ENCODE measurements around the gene GFOD2.
"Not testable (repeated sequence)": the region's sequence is repeated elsewhere in the genome, so short reads cannot be mapped to it uniquely, and the experiment has no call there.

Gene GFOD2

DNA sequence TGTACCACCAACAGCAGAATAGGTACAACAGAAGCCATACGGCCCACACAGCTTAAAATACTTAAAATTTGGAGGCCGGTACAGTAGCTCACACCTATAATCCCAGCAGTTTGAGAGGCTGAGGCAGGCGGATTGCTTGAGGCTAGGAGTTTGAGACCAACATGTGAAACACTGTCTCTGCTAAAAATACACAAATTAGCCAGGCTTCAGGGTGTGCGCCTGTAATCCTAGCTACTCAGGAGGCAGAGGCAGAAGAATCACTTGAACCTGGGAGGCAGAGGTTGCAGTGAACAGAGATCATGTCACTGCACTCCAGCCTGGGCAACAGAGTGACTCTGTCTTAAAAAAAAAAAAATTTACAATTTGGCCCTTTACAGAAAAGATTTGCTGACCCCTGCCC lies 17.0 kb downstream of the GFOD2 start:
- no peak for DNase-seq (ENCODE audit: low spot score)

DNA sequence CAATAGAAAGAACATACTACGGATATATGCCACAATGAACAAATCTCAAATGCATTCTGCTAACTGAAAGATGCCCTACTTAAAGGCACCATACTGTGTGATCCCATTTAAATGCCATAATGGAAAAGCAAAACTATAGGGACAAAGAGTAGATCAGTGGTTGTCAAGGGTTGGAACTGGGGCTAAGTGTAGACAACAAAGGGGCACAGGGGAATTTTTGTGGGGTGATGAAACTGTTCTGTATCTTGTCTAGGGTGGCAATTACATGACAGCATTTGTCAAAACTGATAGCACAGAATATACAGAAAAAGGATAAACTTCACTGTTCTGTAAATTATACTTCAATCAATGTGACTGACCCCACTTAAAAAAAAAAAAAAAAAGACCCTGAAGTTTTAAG lies 17.7 kb downstream of the GFOD2 start:
- no peak for DNase-seq (ENCODE audit: low spot score)

DNA sequence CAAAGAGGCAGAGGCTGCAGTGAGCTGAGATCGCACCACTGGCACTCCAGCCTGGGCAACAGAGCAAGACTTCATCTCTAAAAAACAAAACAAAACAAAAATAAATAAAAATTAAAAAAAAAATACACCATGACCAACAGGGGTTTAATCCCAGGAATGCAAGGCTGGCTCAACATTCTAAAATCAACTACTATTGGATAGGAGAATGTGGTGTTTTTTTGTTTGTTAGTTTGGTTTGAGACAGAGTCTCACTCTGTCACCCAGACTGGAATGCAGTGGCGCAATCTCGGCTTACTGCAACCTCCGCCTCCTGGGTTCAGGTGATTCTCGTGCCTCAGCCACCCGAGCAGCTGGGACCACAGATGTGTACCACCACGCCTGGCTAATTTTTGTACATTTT lies 19.9 kb downstream of the GFOD2 start:
- no peak for DNase-seq (ENCODE audit: low spot score)

DNA sequence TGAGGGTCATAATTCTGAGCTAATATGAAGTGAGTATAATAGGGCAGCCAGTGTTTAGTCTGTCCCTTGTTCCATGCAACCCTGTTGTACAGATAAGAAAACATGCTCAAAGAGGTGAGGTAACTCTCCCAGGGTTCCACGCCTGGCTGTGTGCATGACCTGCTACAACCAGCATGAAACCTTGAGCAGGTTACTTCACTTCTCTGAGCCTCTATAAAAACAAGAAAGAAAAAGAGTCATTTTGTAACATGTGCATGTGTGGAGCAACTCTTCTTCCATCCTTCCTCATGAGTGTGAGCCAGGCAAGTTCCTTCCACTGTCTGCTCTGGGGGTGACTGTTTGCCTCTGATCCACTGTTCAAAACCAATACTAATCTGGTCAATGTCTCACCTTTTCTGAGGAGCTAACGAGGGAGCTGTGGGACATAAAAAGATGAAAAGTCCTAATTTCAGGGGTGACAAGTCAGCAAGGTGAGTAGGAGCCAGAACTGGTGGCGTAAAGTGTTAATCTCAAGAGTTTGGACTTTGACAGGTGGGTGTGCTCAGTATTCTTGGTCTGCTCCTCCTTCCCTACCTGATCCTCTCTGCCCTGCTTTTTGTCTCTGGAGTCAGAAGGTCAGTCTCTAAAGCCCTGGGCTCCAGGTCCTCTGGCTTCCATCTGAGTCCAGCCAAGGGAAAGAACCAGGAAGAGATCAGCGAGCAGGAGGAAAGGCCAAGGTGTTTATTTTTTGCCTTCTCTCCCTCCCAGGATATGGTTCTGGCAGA lies 21.5 kb downstream of the GFOD2 start:
- no peak for DNase-seq (ENCODE audit: low spot score)

DNA sequence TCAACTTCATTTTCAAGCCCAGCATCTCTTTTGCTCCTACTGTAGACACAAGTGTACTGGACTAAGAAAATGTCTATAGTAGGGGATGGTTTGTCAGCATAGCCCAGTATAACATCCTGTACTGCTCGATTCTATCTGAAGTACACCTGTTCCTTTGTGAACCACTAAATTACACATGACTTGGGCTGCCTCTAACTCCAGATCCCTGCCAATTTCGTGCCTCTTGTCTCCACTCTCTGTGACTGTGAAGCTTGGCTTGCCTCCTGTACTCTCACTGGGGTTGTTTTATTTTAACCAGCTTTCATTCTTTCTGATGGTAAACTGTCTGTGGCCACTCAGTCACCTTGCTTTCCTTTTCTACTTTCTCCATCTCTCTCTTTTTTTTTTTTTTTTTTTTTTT lies 24.5 kb downstream of the GFOD2 start:
- no peak for DNase-seq (ENCODE audit: low spot score)

DNA sequence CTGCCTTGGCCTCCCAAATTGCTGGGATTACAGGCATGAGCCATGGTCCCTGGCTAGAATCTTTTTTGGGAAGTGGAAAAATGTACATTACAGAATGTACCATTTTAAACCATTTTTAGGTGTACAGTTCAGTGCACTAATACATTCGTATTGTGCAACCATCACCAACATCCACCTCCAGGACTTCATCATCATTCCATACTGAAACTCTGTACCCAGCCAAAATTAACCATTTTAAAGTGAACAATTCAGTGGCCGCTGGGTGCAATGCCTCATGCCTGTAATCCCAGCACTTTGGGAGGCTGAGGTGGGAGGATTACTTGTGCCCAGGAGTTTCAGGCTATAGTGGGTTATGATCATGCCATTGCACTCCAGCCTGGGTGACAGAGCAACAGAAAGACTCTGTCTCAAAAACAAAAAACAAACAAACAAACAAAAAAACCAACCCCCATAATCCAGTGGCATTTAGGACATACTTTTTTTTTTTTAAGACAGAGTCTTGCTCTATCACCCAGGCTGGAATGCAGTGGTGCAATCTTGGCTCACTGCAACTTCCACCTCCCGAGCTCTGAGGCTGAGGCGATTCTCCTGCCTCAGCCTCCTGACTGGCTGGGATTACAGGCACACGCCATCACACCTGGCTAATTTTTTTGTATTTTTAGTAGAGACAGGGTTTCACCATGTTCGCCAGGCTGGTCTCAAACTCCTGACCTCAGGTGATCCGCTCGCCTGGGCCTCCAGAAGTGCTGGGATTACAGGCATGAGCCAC lies 25.4 kb downstream of the GFOD2 start:
- DNase-seq (ENCODE audit: low spot score) = not testable (repeated sequence)

DNA sequence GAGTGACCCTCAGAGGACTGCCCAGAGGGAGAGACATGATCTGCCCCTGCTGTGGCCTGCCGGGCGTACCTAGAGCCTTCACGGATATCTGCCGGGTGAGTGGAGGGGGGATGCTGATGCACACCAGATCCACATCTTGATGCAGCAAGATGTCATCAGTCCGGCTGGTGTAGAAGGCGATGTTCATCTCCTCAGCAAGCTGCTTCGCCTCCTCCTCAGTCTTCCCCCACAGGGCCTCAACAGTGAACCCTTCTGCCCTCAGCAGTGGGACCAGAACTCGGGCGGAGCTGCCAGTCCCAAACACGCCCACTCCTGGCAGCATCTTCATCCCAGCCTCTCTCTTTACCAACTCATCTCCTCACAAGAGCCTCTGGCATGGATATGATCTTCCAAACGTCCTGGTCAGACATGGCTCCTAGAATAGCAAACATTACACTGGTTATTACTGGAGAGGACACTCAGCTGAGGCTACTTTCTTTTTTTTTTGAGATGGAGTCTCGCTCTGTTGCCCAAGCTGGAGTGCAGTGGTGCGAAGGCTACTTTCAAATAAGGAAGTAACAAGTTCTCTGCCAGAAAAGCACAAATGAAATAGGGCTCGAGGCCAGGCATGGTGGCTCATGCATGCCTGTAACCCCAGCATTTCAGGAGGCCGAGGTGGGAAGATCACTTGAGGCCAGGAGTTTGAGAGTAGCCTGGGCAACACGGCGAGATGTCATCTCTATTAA lies 33.6 kb downstream of the GFOD2 start:
- DNase-seq (ENCODE audit: low spot score) = no peak

DNA sequence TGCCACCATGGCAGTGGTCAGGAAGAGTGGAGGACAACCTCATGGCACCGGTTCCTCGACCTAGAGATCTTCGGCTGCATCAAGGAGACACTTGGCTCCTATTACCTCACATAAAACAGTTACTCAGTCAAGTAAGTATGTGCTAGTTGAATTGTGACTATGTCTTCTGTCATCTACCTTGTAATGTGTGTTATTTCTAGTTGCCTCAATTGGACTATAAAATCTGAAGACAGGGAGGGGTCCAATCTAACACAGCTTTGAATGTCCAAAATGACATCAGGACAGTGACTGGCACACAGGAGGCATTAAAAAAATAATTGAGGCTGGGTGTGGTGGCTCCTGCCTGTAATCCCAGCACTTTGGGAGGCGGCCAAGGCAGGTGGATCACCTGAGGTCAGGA lies 35.3 kb downstream of the GFOD2 start:
- DNase-seq (ENCODE audit: low spot score) = no peak

DNA sequence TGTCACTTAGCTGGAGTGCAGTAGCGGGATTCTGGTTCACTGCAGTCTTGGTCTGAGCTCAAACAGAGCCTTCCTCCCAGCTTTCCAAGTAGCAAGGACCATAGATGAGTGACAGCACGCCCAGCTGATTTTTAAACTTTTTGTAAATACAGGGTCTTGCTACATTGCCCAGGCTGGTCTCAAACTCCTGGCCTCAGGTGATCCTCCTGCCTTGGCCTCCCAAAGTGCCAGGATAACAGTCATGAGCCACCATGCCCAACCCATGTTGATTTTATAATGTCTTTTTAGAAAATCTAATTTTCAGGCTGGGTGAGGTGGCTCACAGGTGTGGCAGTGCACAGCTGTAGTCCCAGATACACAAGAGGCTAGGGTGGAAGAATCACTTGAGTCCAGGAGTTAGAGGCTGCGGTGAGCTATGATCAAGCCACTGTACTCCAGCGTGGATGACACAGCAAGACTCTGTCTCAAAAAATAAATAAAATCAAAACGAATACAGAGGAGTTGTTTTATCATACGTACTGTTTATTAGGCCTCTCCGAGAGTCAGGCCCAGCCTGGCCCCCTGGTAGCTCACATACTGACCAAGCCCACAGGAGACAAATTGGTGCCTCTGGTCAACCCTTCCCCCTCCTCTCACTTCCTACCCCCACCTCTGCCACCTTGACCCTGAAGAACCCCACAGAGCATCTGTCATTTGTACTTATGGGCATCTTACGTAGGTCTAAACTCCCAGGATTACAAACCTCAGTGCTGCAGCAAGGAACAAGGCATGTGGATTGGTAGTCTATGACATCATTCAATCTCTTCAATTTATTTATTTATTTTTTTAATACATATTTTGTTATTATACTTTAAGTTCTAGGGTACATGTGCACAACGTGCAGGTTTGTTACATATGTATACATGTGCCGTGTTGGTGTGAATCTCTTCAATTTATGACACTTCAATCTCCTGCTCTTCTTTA lies 38.9 kb downstream of the GFOD2 start:
- DNase-seq (ENCODE audit: low spot score) = no peak

DNA sequence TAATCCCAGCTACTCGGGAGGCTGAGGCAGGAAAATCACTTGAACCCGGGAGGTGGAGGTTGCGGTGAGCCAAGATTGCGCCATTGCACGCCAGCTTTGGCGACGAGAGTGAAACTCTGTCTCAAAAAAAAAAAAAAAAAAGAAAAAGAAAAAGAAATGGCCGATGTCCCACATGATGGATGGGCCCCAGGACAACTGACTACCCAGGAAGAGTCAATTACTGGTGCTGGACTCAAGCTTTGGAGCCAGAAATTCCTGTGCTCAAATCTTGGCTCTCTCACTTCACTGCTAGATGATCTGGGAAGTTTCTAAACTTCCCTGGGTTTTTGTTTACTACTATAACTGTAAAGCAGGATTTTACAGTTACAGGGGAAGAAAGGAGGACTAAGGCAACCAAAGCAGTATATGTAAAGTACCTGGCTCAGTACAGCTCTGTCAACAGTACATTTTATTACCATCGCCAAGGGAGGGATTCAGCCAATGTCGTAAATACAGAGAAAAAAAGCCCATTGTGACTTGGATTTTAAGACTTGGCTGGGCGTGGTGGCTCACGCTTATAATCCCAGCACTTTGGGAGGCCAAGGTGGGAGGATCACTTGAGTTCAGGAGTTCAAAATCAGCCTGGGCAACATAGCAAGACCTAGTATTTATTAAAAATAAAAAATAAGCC lies 40.6 kb downstream of the GFOD2 start:
- no peak for DNase-seq (ENCODE audit: low spot score)

DNA sequence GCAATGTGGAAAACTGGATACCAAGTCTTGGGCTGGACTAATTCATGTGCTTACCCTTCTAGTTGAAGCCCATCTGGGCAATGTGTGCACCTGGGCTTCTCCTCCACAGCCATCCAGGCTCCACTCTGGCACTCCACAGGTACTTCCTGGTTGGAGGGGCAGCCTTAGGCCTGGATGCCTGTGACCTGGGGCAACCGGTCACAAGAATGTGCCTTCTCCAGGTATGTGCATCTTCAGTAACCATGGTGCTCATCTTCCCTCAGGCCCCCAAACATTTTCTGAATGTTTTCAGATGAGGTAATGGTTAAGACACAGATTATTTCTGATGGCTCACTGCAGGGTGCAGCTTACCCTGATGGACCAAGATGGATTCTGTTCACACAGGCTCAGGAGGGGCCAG lies 41.4 kb downstream of the GFOD2 start:
- no peak for DNase-seq (ENCODE audit: low spot score)

DNA sequence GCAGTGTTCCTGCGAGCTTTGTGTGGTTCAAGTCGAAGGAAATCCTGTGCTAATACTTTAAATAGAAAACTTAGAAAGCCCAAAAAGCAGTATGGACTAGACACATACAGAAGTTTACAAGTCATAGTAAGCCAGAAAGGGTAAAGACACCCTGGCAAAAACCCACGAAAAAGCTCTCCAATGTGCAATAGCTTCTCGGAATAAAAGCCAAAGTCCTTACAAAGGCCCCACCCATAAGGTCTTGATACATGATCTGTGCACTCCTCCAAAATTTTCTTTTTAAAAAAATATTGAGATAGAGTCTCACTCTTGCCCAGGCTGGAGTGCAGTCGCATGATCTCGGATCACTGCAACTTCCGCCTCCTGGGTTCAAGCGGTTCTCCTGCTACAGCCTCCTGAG lies 42.2 kb downstream of the GFOD2 start:
- no peak for DNase-seq (ENCODE audit: low spot score)

DNA sequence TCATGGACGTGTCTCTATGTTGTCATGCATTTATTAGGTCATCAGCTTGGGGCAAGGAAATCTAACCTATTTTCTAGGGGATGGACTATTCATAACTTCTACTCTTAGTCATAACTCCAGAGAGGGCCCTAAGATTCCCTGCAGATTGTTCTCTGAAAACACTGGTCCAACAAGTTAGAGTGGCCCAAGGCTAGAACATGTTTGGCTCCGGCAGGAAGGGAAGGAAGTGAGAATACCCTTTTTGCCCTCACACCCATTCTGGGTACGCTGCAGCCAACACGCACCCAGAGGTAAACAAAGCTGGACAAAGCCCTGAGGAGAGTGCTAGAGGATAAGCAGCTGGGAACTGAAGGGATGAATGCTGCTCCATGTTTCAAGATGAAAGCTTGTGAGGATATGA lies 42.6 kb downstream of the GFOD2 start:
- no peak for DNase-seq (ENCODE audit: low spot score)

DNA sequence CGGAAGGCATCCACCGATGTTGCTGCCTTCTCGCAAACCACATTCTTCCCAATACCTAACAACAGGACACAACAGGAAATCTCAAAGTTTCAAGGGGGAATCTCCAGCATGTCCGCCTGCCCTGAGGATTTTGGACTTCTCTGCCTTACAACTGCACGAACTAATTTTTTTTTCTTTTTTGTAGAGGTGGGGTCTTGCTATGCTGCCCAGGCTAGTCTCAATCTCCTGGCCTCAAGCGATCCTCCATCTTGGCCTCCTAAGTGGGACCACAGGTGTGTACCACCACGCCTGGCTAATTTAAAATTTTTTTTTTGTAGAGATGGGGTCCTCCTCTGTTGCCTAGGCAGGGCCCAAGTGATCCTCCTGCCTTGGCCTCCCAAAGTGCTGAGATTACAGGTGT lies 43.1 kb downstream of the GFOD2 start:
- no peak for DNase-seq (ENCODE audit: low spot score)

DNA sequence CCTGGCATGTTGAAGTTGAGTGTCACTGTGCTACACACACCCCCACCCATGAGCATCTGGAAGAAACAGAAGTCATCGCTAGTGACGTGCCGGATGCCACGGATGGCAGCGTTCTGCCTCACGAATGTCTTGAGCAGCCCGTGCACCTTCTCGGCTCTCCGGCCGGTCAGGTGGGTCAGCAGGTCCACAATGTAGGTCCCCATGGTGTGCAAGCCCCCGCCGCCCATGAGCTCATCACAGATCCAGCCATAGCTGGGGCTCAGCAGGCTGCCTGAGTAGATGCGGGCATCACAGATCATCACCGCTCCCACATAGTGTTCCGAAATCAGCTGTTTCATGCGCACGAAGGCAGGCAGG lies 43.6 kb downstream of the GFOD2 start:
- DNase-seq (ENCODE audit: low spot score) = no peak

DNA sequence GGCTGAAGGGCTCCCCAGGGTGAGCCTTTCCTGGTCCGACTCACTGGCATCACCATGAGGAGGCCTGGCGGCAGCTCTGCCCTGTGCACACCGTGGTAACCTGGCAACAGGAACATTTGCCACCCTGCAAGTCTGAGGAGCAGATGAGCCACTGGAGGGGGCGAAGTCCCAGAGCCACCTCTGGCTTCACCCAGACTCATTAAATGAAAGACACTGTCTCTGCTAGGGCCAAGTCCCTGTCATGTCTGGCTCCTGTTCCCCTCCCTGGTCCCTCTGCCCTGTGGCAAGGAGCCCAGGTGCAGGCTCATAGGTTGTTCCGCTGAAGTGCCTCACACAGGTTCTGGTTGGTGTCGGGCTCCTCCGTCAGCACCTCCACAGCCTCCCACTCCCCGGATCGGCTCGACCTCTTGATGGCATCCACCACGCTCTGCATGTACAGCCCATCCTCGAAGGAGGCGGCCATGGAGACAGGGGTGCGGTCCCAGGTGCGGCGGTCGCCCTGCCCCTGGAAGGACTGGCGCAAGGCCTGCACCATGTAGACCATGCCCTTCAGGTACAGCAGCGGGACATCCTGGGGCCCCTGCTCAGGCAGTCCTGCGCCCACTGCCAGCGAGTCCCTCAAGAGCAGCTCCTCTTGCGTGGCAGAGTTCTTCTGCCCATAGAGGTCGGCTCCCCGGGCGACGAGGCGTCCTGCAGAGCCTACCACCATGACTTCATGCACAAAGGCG lies 44.1 kb downstream of the GFOD2 start:
- DNase-seq (ENCODE audit: low spot score) = no peak

DNA sequence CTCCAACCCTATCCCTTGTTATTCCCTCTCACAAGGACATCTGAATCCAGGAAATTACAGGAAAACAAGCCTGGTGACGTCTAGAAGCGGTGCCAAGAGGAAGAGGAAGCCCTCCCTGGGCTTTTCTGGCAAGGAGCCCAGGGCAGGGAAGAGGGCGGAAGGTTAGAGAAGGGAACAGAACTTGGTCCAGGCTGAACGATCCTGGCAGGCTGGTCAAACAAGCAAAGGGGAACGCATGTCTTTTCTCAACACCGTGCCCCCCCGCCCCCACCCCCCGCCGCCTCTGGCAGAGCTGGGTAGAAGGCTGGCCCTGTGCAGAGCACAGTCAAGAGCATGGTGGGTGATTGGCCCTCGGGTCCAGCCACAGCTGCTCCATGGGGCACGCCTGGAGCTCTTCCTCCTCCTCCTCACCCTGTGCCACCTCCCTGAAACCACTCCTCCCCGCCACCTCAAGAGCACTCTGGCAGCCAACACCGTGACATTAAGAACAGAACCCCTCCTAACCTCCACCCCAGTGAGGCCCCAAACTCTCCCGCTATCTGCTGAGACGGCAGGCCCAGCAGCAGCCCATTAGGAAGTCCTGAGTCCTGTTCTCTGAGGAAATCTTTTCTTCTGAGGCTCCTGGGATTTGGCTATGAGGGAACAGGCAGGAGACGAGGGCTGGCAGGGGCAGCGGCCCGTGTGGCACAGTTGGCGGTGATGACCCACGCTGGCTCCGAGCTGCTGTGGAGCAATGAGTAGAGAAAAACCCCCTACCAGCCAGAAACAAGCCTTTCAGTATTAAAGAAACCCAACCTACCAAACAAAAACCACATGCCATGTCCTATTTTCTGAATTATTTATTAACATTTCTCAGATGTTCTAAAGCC lies 45.2 kb downstream of the GFOD2 start:
- DNase-seq (ENCODE audit: low spot score) = peak; percentile 68

DNA sequence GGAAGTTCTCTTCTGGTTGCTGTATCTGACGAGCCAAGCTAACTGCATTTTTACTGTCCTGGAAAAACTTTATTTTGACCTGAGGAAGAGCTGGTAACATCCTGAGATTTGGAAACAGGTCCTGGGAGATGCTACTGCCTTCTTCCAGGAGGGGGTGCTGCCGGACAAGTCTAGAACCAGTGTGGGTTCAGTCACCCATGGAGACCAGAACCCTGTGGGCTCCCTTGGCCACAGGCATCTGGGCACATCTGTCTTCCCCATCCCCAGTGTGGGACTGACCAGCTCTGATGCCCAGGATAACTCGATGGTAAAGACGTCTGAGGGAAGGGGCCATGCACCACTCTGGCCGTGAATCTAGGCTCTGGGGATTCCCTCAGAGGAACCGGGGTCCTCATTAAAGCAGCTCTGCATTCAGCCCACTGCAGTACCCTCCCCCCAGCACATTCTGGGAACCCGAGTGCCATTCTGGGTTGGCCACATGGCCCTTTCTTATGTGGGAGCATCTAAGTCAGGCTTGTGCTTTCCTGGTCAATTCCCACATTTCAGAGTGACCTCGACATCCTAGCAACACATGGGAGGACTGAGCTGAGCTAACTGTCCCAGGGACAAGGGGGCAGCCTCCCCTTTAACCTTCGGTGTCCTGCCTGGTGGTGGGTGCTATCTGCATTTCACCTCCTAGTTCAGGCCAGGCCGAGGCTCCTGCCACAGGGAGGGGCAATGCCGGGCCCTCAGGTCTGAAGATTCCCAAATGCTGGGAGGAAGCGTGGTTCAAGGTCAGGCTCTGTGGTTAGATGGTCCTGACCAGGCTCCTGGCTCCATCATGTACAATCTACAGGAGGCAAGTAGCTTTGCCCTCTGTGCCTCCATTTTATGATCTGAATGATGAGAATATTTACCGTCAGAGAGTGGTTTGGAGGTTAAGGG lies 46.1 kb downstream of the GFOD2 start:
- peak; percentile 84 for DNase-seq (ENCODE audit: low spot score)

DNA sequence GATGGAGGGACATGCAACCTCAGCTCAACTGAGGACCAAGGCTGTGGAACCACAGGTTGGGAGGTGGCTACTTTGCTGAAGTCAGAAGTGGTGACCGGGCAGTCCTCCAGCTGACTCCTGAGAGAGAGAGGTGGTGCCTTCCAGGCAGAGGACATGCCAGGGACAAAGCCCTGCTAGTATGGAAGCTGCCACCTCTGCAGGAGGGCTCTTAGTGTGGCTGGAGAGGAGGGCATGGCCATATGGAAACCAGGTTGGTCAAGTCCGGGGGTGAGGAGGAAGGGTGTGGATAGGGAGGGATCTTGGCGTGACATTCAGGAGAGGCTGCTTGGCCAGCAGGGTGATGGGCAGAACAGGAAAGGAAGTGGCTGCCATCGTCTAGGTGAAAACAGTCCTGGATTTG lies 46.8 kb downstream of the GFOD2 start:
- no peak for DNase-seq (ENCODE audit: low spot score)
